Muscle layer of duodenum (tissue), 2 donors: Measurements from ENCODE around the gene C13orf46.

Experiments used
- H3K27ac ChIP-seq: one replicate; pipeline ENCODE4 v1.7.0; 2013; ENCODE audit warnings: mild to moderate bottlenecking, low read length
- H3K27me3 ChIP-seq: one replicate; pipeline ENCODE4 v1.7.0; 2013; ENCODE audit warnings: low read depth, mild to moderate bottlenecking, control low read depth, low read length
- H3K36me3 ChIP-seq, 2 donors: one replicate each; pipeline ENCODE4 v1.7.0; 2013; ENCODE audit warnings: low read length in 2 of 2, control low read depth in 1 of 2, mild to moderate bottlenecking in 1 of 2; ENCODE audit not compliant: insufficient read depth in 2 of 2, control insufficient read depth in 1 of 2
- H3K4me1 ChIP-seq, 2 donors: one replicate each; pipeline ENCODE4 v1.7.0; 2013; ENCODE audit warnings: low read length in 2 of 2, mild to moderate bottlenecking in 2 of 2, control low read depth in 1 of 2, moderate library complexity in 1 of 2; ENCODE audit not compliant: insufficient read depth in 2 of 2, control insufficient read depth in 1 of 2
- H3K4me3 ChIP-seq, 2 donors: one replicate each; pipeline ENCODE4 v1.7.0; 2013; ENCODE audit warnings: low read length in 2 of 2, low read depth in 1 of 2, mild to moderate bottlenecking in 1 of 2
- H3K9me3 ChIP-seq, 2 donors: one replicate each; pipeline ENCODE4 v1.7.0; 2013; ENCODE audit warnings: low read length in 2 of 2, control low read depth in 1 of 2, mild to moderate bottlenecking in 1 of 2; ENCODE audit not compliant: control insufficient read depth in 1 of 2
- donor health status: healthy.

Gene C13orf46

GRCh38 chr13:113937527-113938180, 36.2 kb downstream of the C13orf46 start:
- Histone ChIP-seq H3K36me3 (no peaks in the 10 kb centered on the region), H3K4me3 (no peak overlapping the region), H3K27ac (no peak overlapping the region), H3K4me1 (peaks cover 0 to 8% of the 10 kb centered on the region in 2 donors), H3K27me3 (peaks cover 5% of the 10 kb centered on the region), H3K9me3 (no peaks in the 10 kb centered on the region)

GRCh38 chr13:113937073-113937472, 36.8 kb downstream of the C13orf46 start:
- H3K4me1 ChIP-seq: peaks cover 0 to 8% of the 10 kb centered on the region in 2 donors
- H3K27me3 ChIP-seq: peaks cover 5% of the 10 kb centered on the region
- no peak overlapping the region for H3K27ac ChIP-seq
- no peaks in the 10 kb centered on the region for H3K36me3 ChIP-seq
- no peak overlapping the region for H3K4me3 ChIP-seq
- no peaks in the 10 kb centered on the region for H3K9me3 ChIP-seq

DNA sequence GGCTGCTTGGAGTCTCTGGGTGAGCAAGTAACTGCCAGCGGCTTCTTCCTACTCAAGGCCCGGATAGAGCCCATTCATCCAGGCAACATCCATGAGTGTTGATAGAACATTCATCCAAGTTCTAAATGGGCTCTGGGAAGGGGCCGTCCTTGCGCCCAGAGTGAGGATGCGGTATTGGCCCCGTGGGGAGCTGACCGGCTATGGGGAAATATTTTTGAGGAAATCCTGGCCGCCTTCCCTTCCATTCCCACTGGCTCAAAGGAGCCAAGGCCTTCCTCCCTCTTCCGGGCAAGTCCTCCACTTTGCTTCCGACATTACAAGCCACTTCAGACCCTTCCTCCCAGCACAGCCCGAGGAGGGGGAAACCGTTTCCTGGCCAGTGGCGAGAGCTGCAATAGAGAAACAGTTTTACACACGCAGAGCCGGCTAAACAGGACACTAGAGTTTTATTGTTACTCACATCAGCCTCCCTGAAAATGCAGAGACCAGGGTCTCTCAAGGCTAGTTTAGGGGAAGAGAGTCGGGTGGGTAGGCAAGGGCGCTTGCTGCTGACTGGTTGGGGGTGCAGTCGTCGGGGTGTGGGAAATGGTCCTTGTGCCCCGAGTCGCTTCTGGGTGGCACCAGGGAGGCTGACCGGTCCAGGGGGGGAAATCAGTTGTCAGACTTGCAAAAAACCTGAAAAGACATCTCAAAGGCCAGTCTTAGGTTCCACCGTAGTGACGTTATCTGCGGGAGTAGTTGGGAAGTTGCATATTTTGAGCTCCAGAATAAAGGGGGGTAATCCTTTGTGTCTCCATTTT, 37.5 kb downstream of the C13orf46 start:
- H3K27me3 ChIP-seq: peaks cover 5% of the 10 kb centered on the region
- no peaks in the 10 kb centered on the region for H3K9me3 ChIP-seq
- peaks cover 0 to 8% of the 10 kb centered on the region in 2 donors for H3K4me1 ChIP-seq
- H3K36me3 ChIP-seq: no peaks in the 10 kb centered on the region
- H3K4me3 ChIP-seq: no peak overlapping the region
- H3K27ac ChIP-seq: no peak overlapping the region

DNA sequence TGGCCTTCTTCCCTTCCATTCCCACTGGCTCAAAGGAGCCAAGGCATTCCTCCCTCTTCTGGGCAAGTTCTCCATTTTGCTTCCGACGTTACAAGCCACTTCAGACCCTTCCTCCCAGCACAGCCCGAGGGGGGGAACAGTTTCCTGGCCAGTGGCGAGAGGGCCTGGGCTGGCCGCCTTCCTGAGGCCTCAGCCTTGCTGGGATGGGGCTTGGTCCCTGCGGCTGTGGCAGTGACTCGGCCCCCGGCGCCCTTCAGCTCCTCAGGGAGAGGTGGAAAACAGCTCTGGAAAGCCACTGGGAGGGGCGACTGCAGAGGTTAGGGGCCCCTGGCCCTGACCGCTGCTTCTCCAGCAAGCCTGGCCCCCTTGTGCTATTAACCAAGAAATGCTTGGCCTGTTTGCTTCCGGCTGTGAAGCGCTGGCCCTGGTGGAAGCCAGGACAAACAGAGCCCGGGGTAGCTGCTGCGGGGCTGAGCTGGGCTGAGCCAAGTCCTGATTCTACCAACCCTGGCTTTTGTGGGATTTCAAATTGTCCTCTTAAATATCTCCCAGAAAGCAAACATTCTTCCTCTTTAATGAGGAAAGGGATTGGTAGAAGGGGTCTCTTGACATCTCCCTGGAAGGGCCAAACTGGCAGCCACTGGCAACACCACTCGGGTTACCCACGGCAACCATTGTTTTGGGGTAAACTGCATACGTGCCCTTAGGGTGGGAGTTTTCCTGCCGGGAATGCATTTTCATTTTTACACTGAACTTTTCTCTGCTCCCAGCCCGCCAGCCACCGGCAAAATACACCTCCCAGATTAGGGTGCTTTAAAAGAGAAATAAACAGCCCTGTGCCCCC, 38.7 kb downstream of the C13orf46 start:
- no peaks in the 10 kb centered on the region for H3K36me3 ChIP-seq
- H3K4me3 ChIP-seq: no peak overlapping the region
- no peaks in the 10 kb centered on the region for H3K9me3 ChIP-seq
- peaks cover 5% of the 10 kb centered on the region for H3K27me3 ChIP-seq
- no peak overlapping the region for H3K27ac ChIP-seq
- peaks cover 0 to 8% of the 10 kb centered on the region in 2 donors for H3K4me1 ChIP-seq

- H3K9me3 ChIP-seq: no peaks in the 10 kb centered on the region
- H3K4me1 ChIP-seq: peaks cover 0 to 12% of the 10 kb centered on the region in 2 donors
- no peak overlapping the region for H3K27ac ChIP-seq
- H3K4me3 ChIP-seq: no peak overlapping the region
- peaks cover 5% of the 10 kb centered on the region for H3K27me3 ChIP-seq
- no peaks in the 10 kb centered on the region for H3K36me3 ChIP-seq
Observed at GRCh38 chr13:113934576-113934975, 39.3 kb downstream of the C13orf46 start.

DNA sequence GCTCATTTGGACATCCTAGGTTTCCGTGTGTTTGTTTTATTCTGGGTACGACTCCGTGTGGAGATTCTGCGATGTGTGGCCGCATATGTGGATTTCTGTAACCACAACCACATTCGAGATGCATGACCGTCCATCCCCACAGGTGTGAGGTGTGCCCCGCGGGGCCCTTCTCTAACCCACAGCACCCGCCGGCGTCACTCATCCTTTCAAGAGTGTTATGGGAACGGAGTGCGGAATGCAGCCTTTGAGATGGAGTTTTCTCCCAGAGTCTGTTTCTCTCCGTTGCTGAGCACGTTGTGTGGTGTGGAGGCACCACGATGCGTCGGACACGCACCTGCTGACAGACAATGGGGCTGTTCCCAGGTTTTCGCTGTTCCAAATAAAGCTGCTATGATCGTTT, 40.0 kb downstream of the C13orf46 start:
- Histone ChIP-seq H3K27me3 (peaks cover 5% of the 10 kb centered on the region), H3K9me3 (no peaks in the 10 kb centered on the region), H3K4me1 (peaks cover 0 to 18% of the 10 kb centered on the region in 2 donors)

GRCh38 chr13:113931841-113932459, 41.9 kb downstream of the C13orf46 start:
- no peak overlapping the region for H3K27ac ChIP-seq
- H3K9me3 ChIP-seq: no peaks in the 10 kb centered on the region
- H3K27me3 ChIP-seq: no peaks in the 10 kb centered on the region
- peaks cover 0 to 30% of the 10 kb centered on the region in 2 donors for H3K4me1 ChIP-seq
- H3K4me3 ChIP-seq: no peak overlapping the region
- no peaks in the 10 kb centered on the region for H3K36me3 ChIP-seq

More for the DNA sequence above, 40.0 kb downstream of the C13orf46 start:
- Histone ChIP-seq H3K4me3 (no peak overlapping the region), H3K36me3 (no peaks in the 10 kb centered on the region), H3K27ac (no peak overlapping the region)

DNA sequence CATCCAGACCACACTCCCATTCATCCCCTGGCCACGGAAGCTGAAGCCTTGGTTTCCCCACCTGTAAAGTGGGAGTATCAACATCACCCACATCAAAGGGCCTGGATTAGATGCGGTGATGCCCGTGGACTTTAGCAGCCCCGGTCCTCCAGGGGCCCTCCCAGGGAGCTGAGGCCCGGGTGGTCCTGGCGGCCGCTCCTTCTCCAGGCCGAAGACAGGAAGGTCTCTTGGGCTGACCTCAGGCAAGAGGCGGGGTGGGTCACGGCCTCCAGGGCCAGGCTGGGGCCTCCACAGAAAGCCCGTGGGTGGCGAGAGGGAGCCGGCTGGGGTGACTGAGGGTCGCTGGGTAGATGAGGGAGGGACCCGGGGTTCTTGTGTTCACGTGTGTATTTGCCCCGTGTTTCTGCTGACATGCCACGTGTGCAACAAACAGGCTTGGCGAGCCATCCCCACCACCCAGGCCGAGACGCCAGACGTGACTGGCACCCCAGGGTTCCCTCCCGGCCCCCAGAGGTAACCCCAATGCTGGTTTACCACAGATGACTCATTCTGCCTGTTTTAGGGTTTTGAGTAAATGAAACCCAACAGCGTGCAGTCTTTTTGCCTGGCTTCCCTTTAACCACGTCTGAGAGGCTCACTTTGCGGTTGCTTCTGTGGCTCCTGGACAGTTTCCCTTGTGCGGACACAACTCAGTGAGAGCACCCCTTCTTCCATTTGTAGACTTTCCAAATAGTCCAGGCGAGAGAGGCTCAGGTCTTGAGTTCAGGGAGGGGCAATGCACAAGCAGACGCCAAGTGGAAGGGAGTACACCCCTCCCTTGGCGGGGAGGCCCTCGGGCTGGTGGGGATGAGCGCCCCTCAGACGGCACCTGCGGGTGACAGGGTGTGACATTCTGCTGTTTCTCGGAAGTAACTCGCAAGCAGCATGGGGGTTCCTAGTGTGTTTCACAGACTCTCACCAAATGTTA, 42.9 kb downstream of the C13orf46 start:
- H3K4me1 ChIP-seq: peaks cover 0 to 30% of the 10 kb centered on the region in 2 donors
- no peak overlapping the region for H3K4me3 ChIP-seq
- no peak overlapping the region for H3K27ac ChIP-seq
- no peaks in the 10 kb centered on the region for H3K9me3 ChIP-seq
- no peaks in the 10 kb centered on the region for H3K27me3 ChIP-seq
- no peaks in the 10 kb centered on the region for H3K36me3 ChIP-seq

DNA sequence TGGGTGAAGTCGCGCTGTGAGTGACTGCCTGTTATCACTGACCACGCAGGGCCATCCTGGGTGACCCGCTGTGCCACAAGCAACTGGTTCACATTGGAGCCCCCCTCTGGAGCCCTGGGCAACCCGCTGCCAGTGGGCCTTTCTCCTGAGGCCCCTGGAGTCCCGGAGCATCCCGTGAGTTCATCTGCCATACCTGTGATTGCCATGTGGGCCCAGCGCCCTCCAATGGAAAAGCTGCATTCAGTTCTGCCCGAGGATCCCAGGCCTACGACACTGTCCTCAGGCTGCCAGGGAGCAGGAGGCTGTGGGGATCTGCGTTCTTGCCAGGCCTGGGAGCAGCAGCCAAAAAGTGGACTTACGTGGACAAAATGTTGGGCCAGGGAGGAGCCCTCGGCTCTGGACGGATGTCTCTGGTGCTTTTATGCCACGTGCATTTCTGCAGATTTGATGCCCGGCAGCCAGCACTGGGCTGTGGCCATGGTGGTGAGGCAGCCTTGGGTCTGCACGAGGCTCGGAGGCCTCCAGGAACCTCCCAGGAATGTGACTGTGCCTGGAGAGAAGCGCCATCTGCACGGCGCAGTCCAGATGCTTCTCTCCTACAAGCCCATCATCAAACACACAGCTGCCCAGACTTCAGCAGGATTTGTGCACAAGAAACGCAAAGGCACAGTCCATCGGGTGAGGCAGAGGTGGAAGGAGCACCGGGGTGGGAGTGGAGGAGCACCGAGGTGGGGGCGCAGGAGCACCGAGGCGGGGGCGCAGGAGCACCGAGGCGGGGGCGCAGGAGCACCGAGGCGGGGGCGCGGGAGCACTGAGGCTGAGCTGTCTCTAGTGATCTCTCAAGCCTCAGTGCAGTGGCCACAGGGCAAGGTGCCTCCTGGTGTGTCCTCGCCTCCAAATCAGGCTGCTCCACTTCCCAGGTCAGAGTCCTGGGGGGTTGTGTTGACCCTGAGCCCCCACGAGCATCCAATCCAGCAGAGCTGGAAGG, 44.0 kb downstream of the C13orf46 start:
- Histone ChIP-seq H3K36me3 (no peaks in the 10 kb centered on the region), H3K27me3 (no peaks in the 10 kb centered on the region), H3K27ac (no peak overlapping the region), H3K4me1 (peaks cover 0 to 30% of the 10 kb centered on the region in 2 donors), H3K9me3 (no peaks in the 10 kb centered on the region), H3K4me3 (no peak overlapping the region)
